GM18867 (cell line): ENCODE measurements around the gene SNRK.

Experiments
- ATAC-seq: cut with Tn5 transposase; IDR thresholded peaks from one replicate; pipeline ENCODE4 v1.9.1; 2021; ENCODE audit warnings: mild to moderate bottlenecking, moderate library complexity; ENCODE audit not compliant: unreplicated experiment

SNRK gene

DNA sequence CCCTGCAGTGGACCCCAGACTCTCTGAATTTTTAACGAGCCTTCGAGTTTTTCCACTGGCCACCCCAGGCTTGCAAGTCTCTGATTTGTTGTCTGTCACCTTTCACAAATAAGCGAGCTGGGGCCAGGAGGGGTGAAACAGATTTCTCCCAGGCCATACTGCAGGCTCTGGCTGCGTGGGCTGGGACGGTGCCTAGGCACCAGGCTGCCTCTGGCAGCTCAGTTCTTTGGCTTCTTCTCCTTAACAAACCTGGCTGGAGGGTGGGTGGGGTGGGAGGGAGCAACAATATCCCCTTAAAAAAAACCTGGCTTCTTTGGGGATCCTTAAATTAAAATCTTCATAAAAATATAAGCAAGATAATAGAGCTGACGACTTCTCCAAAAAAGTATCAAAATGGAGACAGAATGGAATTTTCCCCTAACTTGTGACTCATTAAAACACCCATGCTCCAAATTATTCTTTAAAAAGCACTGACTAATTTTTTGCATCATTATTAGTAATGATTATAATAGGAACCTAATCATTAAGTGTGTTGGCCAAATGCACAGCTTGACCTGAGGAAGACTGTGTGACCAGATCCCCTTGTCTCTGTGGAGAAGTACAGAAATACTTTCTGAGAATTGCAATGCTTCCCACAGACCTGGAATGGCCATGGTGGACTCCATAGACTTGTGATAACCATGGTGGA is 84.1 kb downstream of the SNRK start:
- ATAC-seq: no peak

DNA sequence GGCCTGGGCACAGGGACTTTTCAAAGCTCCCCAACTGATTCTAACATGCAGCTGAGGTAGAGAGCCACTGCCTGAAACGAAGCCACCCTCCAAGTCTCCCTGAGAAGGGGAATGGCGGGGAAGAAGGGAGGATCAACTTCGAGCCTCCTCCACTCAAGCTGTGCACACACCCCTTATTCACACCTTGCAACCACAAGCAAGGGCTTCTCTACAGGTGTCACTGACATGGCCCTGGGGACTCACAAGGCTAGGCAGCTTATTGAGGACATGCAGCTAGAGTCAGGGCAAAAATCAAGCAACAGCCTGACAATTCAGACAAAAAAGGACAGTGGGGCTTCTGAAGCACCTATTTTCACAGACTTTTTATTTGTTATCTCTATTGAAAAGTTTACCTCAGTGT is 85.2 kb downstream of the SNRK start:
- no peak for ATAC-seq

DNA sequence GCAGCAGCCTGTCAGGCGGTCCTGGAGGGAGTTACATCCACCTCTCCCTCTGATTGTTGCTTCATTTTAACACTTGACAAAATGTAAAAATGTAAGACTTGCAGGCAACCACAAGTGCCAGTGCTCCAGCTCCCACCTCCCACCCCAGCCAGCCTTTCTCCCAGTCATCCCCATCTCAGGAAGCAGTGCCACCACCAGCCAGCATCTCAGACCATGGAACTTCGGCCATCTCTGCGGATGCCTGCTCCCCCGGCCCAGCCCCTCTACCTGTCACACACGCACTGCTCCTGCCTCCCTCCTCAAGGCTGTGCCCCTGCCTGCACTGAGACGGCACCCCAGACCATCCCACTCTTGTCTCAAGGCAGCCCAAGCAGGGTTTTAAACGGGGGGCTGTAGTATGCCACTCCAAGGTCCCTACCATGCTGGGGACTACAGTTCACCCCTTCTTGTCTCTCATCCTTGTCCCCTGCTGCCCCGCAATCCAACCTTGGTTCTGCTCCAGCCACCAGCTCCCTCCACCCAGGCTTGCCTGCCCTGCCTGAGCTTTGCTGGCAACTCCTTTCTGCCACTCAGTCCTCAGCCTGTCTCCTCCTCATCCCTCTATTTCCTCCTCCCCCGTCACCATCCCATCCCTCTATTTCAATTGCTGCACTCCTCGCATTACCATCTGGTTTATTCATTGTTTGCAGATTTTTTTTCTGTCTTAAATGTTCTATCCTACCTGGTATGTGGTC is 85.8 kb downstream of the SNRK start:
- ATAC-seq: no peak

DNA sequence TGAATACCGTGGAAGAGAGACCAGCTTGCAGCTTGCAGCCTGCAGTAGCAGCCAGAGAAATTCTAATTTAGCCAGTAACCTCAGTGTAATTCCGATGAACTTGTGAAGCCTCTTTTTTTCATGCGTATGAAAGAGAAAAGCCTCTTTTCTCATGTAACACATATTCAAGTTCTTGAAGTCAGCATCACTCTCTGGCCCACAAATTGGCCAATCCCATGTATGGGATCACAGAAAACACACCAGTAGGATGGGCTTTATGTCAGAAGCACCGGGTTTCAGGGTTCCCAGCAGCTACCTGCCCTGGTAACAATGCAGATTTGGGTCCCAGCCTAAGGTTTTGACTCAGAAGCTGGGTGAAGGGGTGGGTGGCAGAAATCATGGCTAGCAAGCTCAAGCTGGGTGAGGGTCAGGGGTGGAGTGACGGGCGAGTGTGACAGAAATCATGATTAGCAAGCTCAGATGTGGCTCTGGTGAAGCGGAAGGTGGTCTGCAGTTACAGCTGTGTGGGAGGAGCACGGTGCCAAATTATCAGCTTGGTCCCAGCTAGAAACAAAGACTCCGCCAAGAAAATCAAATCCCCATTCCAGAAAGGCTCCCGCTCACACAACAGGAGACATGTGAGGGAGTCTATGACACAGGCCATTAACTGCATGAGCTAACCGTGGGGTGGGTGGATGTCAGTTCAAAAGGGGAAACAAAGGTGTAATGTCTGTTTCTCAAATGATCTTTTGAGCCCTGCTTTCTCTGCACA is 86.6 kb downstream of the SNRK start:
- ATAC-seq: no peak

DNA sequence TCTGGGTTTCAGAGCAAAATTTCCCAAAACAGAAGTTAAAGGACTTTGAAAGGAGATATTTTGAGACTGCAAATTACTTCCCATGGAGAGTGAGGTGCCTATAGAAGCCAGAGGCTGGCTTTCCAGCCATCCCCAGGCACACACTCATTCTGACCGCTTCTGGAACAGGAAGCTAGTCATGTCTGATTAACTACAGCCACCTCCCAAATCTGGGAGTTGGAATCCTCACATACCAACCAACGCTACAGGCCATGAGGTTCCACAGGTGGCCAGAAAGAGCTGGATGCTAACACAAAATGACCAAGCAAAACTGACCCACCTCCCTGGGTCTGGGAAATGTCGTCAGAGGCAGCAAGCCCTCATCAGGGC is 87.2 kb downstream of the SNRK start:
- no peak for ATAC-seq

GRCh38 chr3:43378066-43378935 is 92.0 kb downstream of the SNRK start:
- ATAC-seq: peak; percentile 78

DNA sequence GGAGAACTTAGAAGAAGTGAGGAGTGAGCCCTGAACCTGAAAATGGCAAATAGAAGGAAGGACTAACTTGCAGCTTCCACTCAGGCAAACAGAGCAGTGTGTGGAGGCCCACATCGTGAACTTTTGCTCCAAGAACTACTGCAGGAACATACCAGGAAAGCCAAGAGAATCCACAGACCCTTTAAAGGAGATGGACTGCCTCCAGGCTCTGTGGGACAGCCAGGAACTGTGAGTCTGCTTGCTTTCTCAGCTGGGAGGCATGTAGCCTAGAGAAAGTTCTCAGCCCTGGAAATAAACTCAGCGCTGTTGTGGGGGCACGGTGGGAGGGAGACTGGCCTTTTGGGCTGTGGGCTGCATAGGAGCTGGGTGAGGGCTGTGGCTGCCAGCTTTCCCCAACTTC is 93.0 kb downstream of the SNRK start:
- no peak for ATAC-seq

- ATAC-seq: no peak
Observed at GRCh38 chr3:43388175-43388574, 101.8 kb downstream of the SNRK start.

GRCh38 chr3:43388915-43389314 is 102.6 kb downstream of the SNRK start:
- no peak for ATAC-seq

GRCh38 chr3:43389388-43390254 is 103.3 kb downstream of the SNRK start:
- ATAC-seq: peak; percentile 64

- ATAC-seq: no peak
Observed at GRCh38 chr3:43390255-43390588, 103.9 kb downstream of the SNRK start.

- ATAC-seq: no peak
Observed at GRCh38 chr3:43391621-43392020, 105.3 kb downstream of the SNRK start.

- no peak for ATAC-seq
Observed at GRCh38 chr3:43394041-43394554, 107.8 kb downstream of the SNRK start.

GRCh38 chr3:43399034-43399433 is 112.7 kb downstream of the SNRK start:
- ATAC-seq: peak; percentile 75

GRCh38 chr3:43400167-43400566 is 113.8 kb downstream of the SNRK start:
- ATAC-seq: no peak
